Endothelial cell of umbilical vein (primary cell): ENCODE data around the gene CCDC12. TPM values are rescaled to one million over a fixed set of nuclear protein-coding genes. Genes with fewer than 3 reads are reported as not detected.

ENCODE experiments used
- BruUV-seq: library from RNA; stranded (reverse); fragments of 400-500 nt; replicated peaks from 2 replicates; lab custom pipeline; 2021; lab: Mats Ljungman, UMichigan
- CTCF ChIA-PET: fragments of 300-600, 350-600 bp; sonication (Branson Sonifier 250); formaldehyde crosslinking; loops from one replicate; lab custom pipeline; 2021; ENCODE audit warnings: antibody characterized with exemption, inconsistent platforms; lab: Charles Lee
- POLR2A ChIA-PET: fragments of 300-600, 350-600 bp; sonication (Branson Sonifier 250); formaldehyde crosslinking; loops from one replicate; lab custom pipeline; 2021; ENCODE audit warnings: antibody characterized with exemption, inconsistent platforms; lab: Charles Lee
- DNase-seq: peaks from one replicate; pipeline ENCODE4 v3.0.0-alpha.2; 2011; ENCODE audit warnings: low read depth, low spot score
- FAIRE-seq: peaks from 2 replicates; lab custom pipeline; 2011; peaks lifted over from hg19 to GRCh38; lab: Jason Lieb, UNC
- H2AFZ ChIP-seq: 2 replicates; pipeline ENCODE4 v1.6.0; 2012; ENCODE audit warnings: low read depth, low read length, control low read depth, inconsistent platforms
- H3K27ac ChIP-seq: 2 replicates; pipeline ENCODE4 v1.5.1; 2011; ENCODE audit warnings: low read depth, mild to moderate bottlenecking, control low read depth, low read length, moderate library complexity; ENCODE audit not compliant: insufficient read depth
- H3K27me3 ChIP-seq, 2 experiments: 2 replicates each; pipeline versions ENCODE4 v1.6.0 to v1.6.1; 2011; ENCODE audit warnings: low read length in 2 of 2, mixed read lengths in 1 of 2; ENCODE audit not compliant: control insufficient read depth in 2 of 2, insufficient read depth in 2 of 2
- H3K36me3 ChIP-seq, 2 experiments: 2 replicates in 1 of 2; 3 replicates in 1 of 2; pipeline ENCODE4 v1.5.1; 2011; ENCODE audit warnings: low read length in 2 of 2, mild to moderate bottlenecking in 1 of 2, moderate library complexity in 1 of 2; ENCODE audit not compliant: control insufficient read depth in 2 of 2, insufficient read depth in 2 of 2; ENCODE audit errors: extremely low read depth in 1 of 2
- H3K4me1 ChIP-seq: 3 replicates; pipeline ENCODE4 v1.5.1; 2011; ENCODE audit warnings: mild to moderate bottlenecking, low read length; ENCODE audit not compliant: control insufficient read depth, insufficient read depth; ENCODE audit errors: extremely low read depth
- H3K4me2 ChIP-seq: 2 replicates; pipeline ENCODE4 v1.6.1; 2011; ENCODE audit warnings: low read length, control low read depth, mixed read lengths; ENCODE audit not compliant: insufficient read depth
- H3K4me3 ChIP-seq, 3 experiments: fragments of 200-600 bp in 1 of 3; sonication (generic), shearing (Covaris generic) in 1 of 3; replicated peaks in 1 of 3; 2 replicates each; pipeline ENCODE4 v1.5.1; 2011 to 2016; ENCODE audit warnings: control low read depth in 3 of 3, low read length in 3 of 3, mild to moderate bottlenecking in 2 of 3, inconsistent platforms in 1 of 3, low read depth in 1 of 3, moderate library complexity in 1 of 3; ENCODE audit not compliant: insufficient read depth in 1 of 3
- H3K79me2 ChIP-seq: 2 replicates; pipeline ENCODE4 v1.6.0; 2012; ENCODE audit warnings: low read length, inconsistent platforms; ENCODE audit not compliant: control insufficient read depth, insufficient read depth
- H3K9ac ChIP-seq: replicated peaks from 2 replicates; pipeline ENCODE3; 2011; ENCODE audit warnings: low read length, control low read depth; ENCODE audit not compliant: insufficient read depth; ENCODE audit errors: extremely low read depth
- H3K9me1 ChIP-seq: replicated peaks from 3 replicates; pipeline ENCODE4 v1.6.0; 2011; ENCODE audit warnings: mild to moderate bottlenecking, low read length; ENCODE audit not compliant: control insufficient read depth, insufficient read depth; ENCODE audit errors: extremely low read depth
- H3K9me3 ChIP-seq: replicated peaks from 2 replicates; pipeline ENCODE4 v1.5.1; 2012; ENCODE audit warnings: low read length, inconsistent platforms; ENCODE audit not compliant: control insufficient read depth, insufficient read depth
- H4K20me1 ChIP-seq: replicated peaks from 2 replicates; pipeline ENCODE3; 2011; ENCODE audit warnings: mild to moderate bottlenecking, low read length; ENCODE audit not compliant: control insufficient read depth, insufficient read depth; ENCODE audit errors: extremely low read depth
- EZH2 ChIP-seq: IDR thresholded peaks from 2 replicates; pipeline ENCODE4 v1.6.1; 2012; ENCODE audit warnings: borderline replicate concordance, low read depth, mild to moderate bottlenecking, moderate library complexity, low read length, inconsistent platforms; ENCODE audit not compliant: severe bottlenecking
- FOS ChIP-seq: IDR thresholded peaks from 2 replicates; pipeline ENCODE4 v1.6.1; 2011; ENCODE audit warnings: mild to moderate bottlenecking, low read length, moderate library complexity, borderline replicate concordance; ENCODE audit not compliant: insufficient read depth
- GATA2 ChIP-seq: IDR thresholded peaks from 2 replicates; pipeline ENCODE4 v1.7.0; 2011; ENCODE audit warnings: low read depth, mild to moderate bottlenecking, moderate library complexity, mixed read lengths, low read length; ENCODE audit not compliant: insufficient read length, insufficient read depth
- JUN ChIP-seq: IDR thresholded peaks from 2 replicates; pipeline ENCODE4 v1.6.1; 2011; ENCODE audit warnings: borderline replicate concordance, low read depth; ENCODE audit not compliant: insufficient read length, insufficient read depth
- MYC ChIP-seq: IDR thresholded peaks from one replicate; pipeline ENCODE4 v1.6.1; 2011; ENCODE audit warnings: mild to moderate bottlenecking, low read depth, low read length
- POLR2A ChIP-seq: IDR thresholded peaks from 2 replicates; pipeline ENCODE4 v1.6.1; 2012; ENCODE audit warnings: low read depth, mild to moderate bottlenecking, control low read depth, low read length
- POLR2AphosphoS5 ChIP-seq: IDR thresholded peaks from 2 replicates; pipeline ENCODE4 v1.6.1; 2012; ENCODE audit warnings: low read depth, mild to moderate bottlenecking, control low read depth, low read length, moderate library complexity; ENCODE audit not compliant: insufficient read depth
- dilution Hi-C: fragments of 300-500 bp; cut with MboI; formaldehyde crosslinking; loops from one replicate; pipeline ENCODE4 v1.15.0; 2019; ENCODE audit warnings: low sequenced_read_pairs; ENCODE audit not compliant: extremely low pct_ligation_motif_present
- intact Hi-C: fragments of 100-400 bp; cut with micrococcal nuclease; formaldehyde crosslinking; loops from one replicate; pipeline ENCODE4 v1.10.0; 2022
- polyA plus RNA-seq, 4 experiments: library from polyadenylated mRNA; depleted of rRNA in 3 of 4; stranded (reverse) in 3 of 4; unstranded in 1 of 4; fragments of >200 nt; gene quantifications; 2 replicates each; pipeline versions ENCODE4 v1.2.1 to v1.2.3, GENCODE V29; 2011 to 2012; ENCODE audit warnings: missing spikeins in 1 of 4
- total RNA-seq: library from RNA; stranded (reverse); gene quantifications from 2 replicates; pipeline ENCODE4 v1.2.3, GENCODE V29; 2021
- TF ChIP-seq, protein P1 (sequence below): IDR thresholded peaks from 2 replicates; pipeline ENCODE4 v1.6.1; 2011; ENCODE audit not compliant: insufficient read depth, insufficient read length
- TF ChIP-seq, protein P2 (sequence below), 2 donors: IDR thresholded peaks; 1 replicate in 1 of 2; 2 replicates in 1 of 2; pipeline ENCODE4 v1.5.1; 2011; ENCODE audit warnings: low read length in 2 of 2, mild to moderate bottlenecking in 2 of 2, moderate library complexity in 2 of 2, control low read depth in 1 of 2, inconsistent platforms in 1 of 2, low read depth in 1 of 2; ENCODE audit not compliant: insufficient read depth in 1 of 2; ENCODE audit errors: extremely low read depth in 1 of 2

Gene CCDC12
- total and polyA plus RNA-seq, 2 donors (not counting 3 experiments of a cell fraction or from before 2014, with no cell fraction given): 35.1 to 50.5 TPM

DNA sequence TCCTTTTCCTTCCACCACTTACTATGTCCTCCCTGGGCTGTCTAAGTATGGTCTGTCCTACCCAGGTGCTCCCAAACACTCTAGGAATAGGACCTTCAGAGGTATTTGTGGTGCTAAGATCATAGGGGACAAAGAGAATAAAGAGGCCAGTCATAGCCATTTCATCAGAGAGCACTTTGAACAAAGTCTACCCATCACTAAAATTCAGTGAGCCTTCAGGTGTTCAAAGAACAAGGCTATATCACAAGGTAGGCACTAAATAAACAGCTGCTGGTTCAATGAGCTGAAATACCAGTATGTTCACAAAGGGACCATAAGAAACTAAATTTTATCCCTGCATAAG lies 41.7 kb upstream of the CCDC12 start:
- CTCF ChIA-PET: interaction anchor here (0.9 to 1.0 kb wide), 2 partner anchors 12 to 306 kb away, joined by 3 to 4 read pairs; no protein-coding TSS in a partner anchor
- POLR2A ChIA-PET: interaction anchor here (1.0 kb wide), 1 partner anchor 9 kb away, joined by 3 read pairs; no protein-coding TSS in a partner anchor
- DNase-seq (no peak), FAIRE-seq (no peak)
- no peak overlapping the region for H3K4me2 ChIP-seq
- H4K20me1 ChIP-seq: no peaks in the 10 kb centered on the region
- peaks cover 11% of the 10 kb centered on the region for H3K4me1 ChIP-seq
- TF ChIP-seq GATA2 (no peak), POLR2AphosphoS5 (no peak), JUN (no peak), MYC (no peak)
- BruUV-seq: no TSS peak
- no peaks in the 10 kb centered on the region for H3K27me3 ChIP-seq
- dilution Hi-C loops (no loop called here), intact Hi-C loops (loop anchor here (10.0 kb wide), 1 partner anchor 357 kb away; no protein-coding TSS in a partner anchor)
- H3K9me3 ChIP-seq: no peaks in the 10 kb centered on the region
- H3K9me1 ChIP-seq: no peaks in the 10 kb centered on the region
- H3K4me3 ChIP-seq: no peak overlapping the region
- H3K9ac ChIP-seq: no peak overlapping the region
- H2AFZ ChIP-seq: no peak overlapping the region
- H3K27ac ChIP-seq: no peak overlapping the region
- H3K79me2 ChIP-seq: peaks cover 2% of the 10 kb centered on the region
- peaks cover 6 to 19% of the 10 kb centered on the region in 2 experiments for H3K36me3 ChIP-seq

DNA sequence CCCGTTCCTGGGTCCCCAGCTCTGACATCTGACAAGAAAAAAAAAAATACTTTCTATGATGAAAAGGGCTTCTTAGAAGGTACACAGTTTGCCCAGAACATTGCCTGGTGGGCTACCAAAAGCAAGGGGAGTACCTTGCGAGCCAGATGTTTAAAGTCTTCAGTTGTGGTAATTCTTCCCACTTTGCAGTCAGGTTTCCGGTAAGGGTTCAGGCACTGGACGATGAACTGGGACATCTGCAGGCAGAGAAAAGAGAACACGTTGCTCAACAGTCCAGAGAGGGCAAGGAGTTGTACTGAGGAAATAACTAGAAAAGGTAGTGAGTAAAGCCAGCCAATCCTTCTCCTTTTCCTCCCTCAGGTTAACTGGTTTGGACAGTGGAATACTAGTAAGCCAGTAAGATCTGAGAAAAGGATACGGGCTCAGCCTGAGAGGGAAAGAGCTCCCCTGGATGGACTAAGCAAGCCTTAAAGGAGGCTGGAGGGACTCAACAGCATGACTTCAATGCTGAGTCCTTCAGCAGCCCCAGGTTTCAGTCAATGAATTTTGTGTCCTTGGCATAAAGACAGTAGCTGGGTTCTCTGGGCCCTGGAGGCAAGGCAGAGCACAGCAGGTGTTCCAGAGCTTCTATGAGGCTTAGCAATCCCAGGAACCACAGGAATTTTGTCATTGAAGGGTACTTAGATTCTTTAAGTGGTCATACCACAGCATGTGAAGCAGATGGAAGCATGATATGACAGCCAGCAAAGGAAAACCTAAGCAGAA lies 41.1 kb upstream of the CCDC12 start:
- H4K20me1 ChIP-seq: no peaks in the 10 kb centered on the region
- POLR2A ChIA-PET: interaction anchor here (1.0 kb wide), 1 partner anchor 9 kb away, joined by 3 read pairs; no protein-coding TSS in a partner anchor
- H3K4me1 ChIP-seq: peaks cover 11% of the 10 kb centered on the region
- no peak overlapping the region for H3K4me3 ChIP-seq
- dilution Hi-C loops (no loop called here), intact Hi-C loops (loop anchor here (10.0 kb wide), 1 partner anchor 357 kb away; no protein-coding TSS in a partner anchor)
- H3K9me1 ChIP-seq: no peaks in the 10 kb centered on the region
- peaks cover 6 to 19% of the 10 kb centered on the region in 2 experiments for H3K36me3 ChIP-seq
- H3K79me2 ChIP-seq: peaks cover 2% of the 10 kb centered on the region
- no peak overlapping the region for H3K27ac ChIP-seq
- no peak overlapping the region for H3K9ac ChIP-seq
- H3K4me2 ChIP-seq: no peak overlapping the region
- DNase-seq: no peak
- CTCF ChIA-PET: interaction anchor here (0.9 to 1.2 kb wide), 3 partner anchors 13 to 306 kb away, joined by 3 to 4 read pairs (median 3); no protein-coding TSS in a partner anchor
- no peak for FAIRE-seq
- H2AFZ ChIP-seq: no peak overlapping the region
- no peaks in the 10 kb centered on the region for H3K27me3 ChIP-seq
- no peaks in the 10 kb centered on the region for H3K9me3 ChIP-seq
- TF ChIP-seq EZH2: no peak
- TF ChIP-seq, protein P1, sequence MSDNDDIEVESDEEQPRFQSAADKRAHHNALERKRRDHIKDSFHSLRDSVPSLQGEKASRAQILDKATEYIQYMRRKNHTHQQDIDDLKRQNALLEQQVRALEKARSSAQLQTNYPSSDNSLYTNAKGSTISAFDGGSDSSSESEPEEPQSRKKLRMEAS: no peak
- TF ChIP-seq MYC: no peak
- no peak for TF ChIP-seq POLR2A
- no peak for TF ChIP-seq GATA2
- TF ChIP-seq FOS: no peak
- no peak for TF ChIP-seq POLR2AphosphoS5
- TF ChIP-seq, protein P2, sequence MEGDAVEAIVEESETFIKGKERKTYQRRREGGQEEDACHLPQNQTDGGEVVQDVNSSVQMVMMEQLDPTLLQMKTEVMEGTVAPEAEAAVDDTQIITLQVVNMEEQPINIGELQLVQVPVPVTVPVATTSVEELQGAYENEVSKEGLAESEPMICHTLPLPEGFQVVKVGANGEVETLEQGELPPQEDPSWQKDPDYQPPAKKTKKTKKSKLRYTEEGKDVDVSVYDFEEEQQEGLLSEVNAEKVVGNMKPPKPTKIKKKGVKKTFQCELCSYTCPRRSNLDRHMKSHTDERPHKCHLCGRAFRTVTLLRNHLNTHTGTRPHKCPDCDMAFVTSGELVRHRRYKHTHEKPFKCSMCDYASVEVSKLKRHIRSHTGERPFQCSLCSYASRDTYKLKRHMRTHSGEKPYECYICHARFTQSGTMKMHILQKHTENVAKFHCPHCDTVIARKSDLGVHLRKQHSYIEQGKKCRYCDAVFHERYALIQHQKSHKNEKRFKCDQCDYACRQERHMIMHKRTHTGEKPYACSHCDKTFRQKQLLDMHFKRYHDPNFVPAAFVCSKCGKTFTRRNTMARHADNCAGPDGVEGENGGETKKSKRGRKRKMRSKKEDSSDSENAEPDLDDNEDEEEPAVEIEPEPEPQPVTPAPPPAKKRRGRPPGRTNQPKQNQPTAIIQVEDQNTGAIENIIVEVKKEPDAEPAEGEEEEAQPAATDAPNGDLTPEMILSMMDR (IDR thresholded peaks at IDR 0.05; ENCODE audit: extremely low read depth in 1 of 2, insufficient read depth in 1 of 2, low read depth in 1 of 2, low read length in 2 of 2): no peak
- no peak for TF ChIP-seq JUN
- no TSS peak for BruUV-seq
